PC-9 (cell line): ENCODE data around the gene SRP19.

ENCODE experiments used
- CTCF ChIP-seq: fragments of 200-600 bp; sonication (generic); conservative IDR thresholded peaks from 2 replicates; pipeline ENCODE4 v1.6.1; 2017; ENCODE audit warnings: mixed run types, antibody characterized with exemption, mild to moderate bottlenecking, moderate library complexity
- EZH2 ChIP-seq: fragments of 200-600 bp; sonication (generic); IDR thresholded peaks from 2 replicates; pipeline ENCODE4 v1.8.0; 2017; ENCODE audit warnings: antibody characterized with exemption, low read depth

GRCh38 chr5:112848116-112848811 lies 12.8 kb upstream of the SRP19 start:
- peak; percentile 70 for TF ChIP-seq CTCF
- TF ChIP-seq EZH2, result no peak
